Measurements from ENCODE around the gene TNFSF10.

Gene TNFSF10

DNA sequence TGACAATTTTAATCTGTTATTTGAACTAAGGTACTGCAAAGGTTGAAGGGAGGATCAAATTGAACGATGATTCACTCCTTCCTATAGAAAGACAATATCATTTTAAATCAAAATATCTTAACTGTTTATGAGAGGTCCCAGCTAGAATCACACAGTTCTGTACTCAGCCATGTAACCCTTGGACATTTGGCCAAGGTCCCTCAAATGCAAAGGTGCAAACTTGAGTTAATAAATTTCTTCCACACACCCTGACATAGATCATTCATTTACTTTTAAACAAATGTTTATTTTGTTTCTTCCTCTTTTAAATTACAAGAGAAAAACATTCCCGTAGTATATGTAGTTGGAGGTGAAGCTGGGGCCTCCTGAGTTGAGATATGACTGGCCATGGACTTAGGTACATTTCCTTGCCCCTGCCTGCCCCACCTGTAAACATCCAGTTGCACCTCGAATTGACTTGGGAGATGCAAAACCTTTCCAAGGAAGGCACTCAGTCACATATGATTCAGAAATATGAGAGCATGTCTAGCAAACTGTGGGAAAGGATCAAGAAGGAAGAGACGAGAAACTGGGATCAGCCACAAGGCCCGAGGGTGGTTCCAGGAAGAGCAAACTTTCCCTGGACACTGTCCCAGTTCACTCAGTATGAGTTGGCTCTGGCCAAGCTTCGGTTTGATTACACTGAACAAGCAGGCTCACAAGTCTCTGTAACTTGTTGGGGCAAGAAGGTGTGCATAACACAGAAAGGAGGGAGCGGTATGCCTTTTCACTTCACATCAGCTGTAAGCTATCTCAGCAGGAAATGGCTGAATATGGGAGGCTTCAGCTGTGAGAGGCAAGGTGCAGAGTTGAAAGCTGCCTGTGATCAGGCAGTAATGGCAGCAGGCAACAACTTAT lies 6.7 kb downstream of the TNFSF10 start:
- DNase-seq = no peak

DNA sequence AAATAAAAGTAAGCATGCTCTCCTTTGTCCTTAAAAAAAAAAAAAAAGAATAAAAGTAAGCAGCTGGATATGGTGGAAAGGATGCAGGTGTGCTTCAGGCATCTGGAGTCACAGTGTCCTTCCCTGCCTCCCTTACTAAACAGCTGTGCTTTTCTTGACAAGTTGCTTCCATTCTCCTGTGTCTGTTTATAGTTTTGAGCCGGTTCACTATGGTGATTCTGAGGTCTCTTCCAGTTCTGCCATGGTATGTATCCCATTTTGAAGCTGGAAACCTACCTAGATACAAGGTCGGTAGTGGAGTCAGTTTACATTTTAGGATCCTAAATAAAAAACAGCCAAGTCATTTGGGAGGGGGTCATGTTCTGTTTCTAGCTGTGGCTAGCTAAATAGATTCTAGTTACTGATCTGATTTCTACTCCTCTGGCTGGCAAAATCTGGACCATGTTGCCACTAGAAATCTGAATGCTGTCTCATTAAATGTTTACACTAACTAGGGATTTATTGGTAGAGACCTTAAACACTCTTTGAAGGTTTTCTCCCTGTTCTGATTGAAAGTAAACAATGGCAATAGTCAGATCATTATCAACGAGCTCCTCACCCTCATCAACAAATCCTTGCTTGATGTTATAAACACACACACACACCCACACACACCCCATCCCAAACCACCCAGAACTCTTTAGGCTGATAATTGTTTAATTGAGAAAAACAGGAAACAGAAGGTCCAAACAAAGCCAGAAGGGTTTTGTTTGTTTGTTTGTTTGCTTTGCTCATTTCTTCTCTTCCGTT lies 7.9 kb downstream of the TNFSF10 start:
- no peak for DNase-seq

DNA sequence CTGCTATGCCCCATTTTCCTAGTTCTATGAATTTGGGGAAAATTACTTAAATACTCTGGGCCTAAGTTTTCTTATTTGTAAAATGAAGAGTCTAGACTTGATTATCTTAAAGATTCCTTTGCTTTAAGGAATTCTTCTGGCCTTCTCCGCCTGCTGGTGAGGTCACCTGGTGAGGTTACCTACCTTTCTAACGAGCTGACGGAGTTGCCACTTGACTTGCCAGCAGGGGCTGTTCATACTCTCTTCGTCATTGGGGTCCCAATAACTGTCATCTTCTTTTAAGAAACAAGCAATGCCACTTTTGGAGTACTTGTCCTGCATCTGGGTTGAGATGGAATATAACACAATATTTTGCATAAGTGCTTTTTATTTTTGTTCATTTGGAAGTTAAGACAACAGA lies 8.6 kb downstream of the TNFSF10 start:
- DNase-seq = no peak

DNA sequence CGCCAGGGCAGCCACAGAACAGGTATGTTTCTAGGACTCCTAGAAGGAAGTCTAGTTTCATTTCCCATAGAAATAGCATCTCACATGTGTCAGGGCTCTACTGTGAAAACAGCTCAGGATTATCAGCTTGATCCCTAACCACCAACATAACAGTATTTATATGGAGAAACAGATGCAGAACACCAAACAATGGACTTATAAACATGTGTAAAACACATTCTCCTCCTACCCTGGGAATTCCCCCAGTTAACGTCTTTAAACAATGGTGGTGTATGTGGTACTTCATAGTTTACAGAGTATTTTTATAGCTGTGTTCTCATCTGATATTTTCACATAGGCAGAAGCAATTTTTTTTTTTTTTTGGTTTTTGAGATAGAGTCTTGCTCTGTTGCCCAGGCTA lies 9.7 kb downstream of the TNFSF10 start:
- DNase-seq = no peak

DNA sequence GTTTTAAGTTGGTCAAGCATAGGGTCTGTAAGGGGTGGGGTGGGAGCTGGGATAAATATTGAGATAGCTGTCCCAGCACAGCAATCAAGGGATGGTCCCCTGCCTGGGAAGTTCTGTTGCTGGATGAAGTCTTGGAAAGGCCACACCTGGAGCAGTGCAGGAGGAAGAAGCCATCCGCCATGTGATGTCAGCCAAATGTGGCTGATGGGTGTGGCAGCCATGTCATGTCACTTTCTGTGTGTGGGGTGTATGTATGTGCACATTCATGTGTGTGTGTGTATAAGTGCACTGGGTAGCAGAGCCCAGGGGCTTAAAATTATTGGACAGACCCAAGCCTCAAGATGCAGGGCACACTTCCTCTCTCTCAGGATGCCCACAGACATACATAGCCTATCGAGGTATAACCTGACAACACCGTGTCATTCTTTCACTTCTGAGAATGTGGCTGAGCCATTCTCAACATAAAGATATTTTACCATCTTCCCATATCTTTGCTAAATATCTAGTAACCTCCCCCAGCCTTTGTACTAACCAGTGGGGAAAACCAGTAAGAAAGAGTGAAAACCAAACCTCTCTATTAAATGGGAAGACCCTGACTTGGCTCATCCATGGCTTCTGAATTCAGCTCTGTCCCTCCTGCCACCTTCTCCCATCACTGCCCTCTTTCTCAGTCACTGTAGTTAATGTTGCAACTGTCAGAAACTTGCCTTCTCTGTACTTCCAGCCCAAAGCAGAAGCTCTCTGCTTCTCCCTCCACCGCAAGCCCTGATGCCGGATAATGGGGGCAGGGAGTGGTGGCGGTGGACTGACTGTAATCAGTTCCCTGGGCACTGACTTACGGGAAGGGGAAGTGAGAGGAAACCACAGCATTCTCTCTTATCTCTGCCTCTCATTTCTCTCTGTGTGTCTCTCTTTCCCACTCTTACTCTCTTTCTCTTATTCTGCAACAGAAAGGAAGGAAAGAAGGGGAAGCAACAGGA lies 11.2 kb downstream of the TNFSF10 start:
- peak; percentile 88 to 93 for DNase-seq

DNA sequence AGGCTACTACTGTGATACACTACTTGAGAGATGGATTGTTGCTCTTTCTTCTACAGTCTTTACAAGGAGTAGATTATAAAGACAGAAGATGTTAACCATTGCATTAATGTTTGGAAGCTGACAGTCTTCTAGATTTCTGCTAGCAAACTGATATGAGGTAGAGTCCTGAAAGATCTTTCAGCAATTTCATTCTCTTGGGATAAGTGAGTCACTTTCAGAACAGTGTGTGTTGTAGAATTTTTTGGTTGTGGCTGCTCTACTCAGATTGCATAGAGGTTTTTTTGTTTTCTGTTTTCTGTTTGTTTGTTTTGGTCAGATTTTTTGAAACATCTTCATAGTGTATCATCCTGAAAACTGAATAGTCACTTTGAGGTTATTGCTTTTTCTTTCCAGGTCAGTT lies 17.1 kb downstream of the TNFSF10 start:
- DNase-seq = no peak

DNA sequence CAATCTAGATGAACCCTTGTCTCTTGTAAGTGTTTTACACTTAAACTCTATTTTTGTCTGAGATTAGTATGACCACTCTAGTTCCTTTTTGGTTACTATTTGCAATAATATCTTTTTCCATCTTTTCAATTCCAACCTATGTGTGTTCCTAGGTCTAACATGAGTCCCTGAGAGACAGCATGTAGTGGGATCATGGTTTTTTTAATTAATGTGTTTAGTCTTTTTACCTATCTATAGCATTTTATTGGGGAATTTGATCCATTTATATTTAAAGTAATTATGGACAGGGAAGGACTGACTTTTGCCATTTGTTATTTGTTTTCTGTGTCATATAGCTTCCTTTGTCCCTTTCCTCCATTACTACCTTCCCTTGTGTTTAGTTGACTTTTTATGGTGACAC lies 21.7 kb downstream of the TNFSF10 start:
- DNase-seq = no peak

DNA sequence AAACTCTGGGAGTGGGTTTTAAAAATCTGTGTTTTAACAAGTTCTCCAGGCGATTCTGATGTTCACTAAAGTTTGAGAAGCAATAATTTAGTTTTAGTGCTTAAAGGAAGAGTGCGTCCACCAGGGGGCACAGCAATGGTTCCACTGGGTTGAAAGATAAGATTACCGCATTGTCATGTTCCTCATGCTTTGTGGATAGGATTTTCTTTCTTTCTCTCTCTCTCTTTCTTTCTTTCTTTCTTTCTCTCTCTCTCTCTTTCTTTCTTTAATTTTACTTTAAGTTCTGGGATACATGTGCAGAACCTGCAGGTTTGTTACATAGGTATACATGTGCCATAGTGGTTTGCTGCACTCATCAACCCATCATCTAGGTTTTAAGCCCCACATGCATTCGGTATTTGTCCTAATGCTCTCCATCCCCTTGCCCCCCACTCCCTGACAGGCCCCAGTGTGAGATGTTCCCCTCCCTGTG lies 33.0 kb downstream of the TNFSF10 start:
- DNase-seq = peak; percentile 52 to 95

DNA sequence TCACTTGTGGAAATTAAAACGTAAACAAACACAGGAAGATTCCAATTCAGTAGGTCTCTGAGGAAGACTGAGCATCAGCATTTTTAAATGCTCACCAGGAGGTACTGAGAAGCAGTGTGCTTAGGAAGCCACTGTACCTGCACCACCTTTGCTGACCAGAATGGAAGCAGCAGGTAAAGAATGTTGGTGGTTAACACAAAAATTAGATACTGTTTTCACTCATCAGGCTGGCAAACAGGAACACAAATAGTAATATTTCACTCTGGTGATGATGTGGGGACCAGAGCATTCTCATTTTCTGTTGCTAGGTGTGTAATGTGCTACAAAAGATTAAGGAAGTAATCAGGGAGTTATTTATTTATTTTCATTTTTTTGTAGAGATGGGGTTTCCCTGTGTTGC lies 45.1 kb downstream of the TNFSF10 start:
- no peak for DNase-seq

DNA sequence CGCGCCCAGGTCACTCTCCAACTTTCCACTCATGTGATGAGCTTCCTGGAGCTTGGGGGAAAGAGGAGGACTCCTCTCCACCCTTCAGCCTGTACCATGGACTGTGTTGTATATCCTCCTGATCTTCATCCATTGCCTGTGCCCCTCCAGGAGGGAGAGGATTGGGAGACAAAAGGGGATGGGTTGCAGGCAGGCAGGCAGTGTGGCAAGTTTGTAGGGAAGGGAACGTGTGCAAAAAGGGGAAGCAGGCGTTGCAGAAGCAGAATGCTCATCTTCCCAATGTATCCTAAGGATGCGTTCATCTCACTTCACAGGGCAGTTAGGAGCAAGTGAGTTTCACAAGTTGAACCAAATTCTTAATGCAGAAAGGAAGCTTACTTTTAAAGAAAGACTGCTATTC lies 46.9 kb downstream of the TNFSF10 start:
- DNase-seq = peak; percentile 48

DNA sequence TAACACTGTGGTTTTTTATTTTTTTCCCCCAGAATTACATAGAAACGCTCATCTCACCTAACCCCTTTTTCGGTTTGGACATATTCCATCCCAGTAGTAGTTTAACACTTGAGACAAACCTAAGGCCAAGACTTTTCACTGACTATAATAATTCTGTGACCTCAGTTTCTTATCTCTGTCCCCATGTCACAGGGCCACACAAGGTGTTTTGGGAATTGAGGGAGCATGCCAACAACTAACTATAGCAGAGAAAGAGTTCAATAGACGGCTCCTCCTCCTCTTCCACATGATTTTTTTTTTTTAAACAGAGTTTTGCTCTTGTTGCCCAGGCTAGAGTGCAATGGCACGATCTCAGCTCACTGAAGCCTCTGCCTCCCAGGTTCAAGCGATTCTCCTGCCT lies 47.5 kb downstream of the TNFSF10 start:
- no peak for DNase-seq

DNA sequence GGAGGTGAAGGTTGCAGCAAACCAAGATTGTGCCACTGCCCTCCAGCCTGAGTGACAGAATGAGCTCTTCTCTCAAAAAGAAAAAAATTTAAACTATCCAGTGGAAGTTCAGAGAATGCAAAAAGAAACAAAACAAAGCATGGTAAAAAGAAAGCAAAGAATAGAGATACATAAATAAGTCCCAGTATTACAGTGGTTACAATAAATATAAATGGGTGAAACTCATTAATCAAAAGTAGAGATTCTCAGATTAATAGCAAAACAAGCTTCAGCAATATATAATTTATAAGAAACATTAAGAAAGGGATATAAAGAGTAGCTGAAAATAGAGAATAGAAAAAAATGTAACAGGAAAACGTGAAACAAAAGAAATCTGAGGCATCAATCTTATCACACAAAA lies 51.3 kb downstream of the TNFSF10 start:
- no peak for DNase-seq

DNA sequence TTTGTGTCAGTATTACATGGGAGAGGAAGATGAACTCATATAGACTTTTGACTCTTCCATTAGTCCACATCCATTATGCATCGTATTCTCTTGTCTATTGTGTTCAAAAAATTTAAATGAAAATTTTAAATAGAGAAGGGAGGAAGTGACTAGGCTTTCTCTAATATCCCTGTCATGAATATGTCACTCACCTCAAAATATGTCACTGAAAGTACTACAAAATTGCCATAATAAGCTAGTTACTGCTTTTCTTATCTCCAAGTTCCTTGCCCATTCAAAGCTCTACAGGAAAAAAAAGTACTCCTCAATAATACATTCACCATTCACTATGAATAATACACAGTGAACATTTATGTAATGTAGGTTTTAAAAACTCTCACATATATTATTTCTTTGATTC lies 52.6 kb downstream of the TNFSF10 start:
- no peak for DNase-seq

DNA sequence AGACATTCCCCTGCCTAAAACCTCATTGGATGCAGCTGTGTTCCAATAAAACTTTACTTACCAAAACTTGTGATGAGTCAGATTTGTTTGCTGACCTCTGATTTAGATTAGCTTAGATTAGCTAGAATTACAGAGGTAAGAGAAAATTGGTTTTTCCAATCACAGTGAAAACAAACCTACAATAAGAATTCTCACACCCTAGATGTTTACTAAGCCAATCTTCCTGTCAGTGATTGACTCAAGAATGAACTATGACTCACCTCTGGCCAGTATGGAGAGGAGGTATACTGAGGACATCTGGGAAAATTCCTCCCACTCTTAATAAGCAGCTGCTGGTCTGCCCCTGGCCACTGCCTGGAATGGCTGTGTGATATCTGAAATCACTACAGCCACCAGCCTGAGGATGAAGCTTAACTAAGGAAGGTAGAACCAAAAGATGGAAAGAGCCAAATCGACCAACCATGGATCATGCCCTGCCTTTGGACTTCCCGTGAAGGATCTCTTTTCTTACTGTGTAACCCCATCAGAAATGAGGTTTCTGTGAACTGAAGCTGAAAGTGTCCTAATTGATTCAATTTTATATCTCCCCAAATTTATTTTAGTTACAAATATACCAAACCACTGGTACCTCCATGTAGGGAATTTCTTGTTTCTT lies 55.9 kb downstream of the TNFSF10 start:
- DNase-seq = peak in 1 of 2 donors; percentile 24

DNA sequence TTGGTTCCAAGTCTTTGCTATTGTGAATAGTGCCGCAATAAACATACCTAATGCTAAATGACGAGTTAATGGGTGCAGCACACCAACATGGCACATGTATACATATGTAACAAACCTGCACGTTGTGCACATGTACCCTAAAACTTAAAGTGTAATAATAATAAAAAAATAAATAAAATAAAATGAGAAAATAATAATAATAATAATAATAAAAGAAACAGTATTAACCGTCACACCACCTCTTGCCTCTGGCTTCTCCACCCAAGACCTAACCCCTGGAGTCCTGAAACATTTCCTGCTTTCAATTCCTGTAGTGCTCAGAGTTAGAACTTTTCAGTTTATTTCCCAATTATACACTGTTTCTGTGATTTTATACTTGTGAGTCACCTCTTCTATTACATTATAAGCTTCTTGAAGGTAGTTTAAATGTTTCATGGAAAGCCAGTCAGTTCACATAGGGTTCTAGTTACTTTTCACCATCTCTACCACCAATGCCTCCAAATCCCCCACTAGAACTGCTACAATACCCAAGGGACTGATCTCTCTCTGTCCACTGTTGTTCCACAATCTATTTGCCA lies 56.6 kb downstream of the TNFSF10 start:
- no peak for DNase-seq

DNA sequence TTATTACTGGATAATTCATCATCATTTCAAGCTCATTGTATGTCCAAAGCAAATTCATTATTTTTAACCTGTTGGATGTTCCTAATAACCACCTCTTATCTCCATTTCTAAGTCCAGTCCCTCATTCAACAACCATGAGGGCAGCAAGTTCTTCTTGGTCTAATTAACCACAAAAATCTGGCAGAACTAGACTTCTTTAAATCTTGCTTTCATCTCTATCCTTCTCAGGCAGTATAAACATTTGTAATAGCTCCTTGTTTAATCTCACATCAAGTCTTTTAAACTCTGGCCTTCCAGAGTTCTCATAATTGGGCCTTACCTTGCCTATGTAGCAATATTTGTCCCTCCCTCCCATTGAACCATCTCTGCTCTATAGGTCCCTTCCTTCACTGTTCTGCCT lies 57.9 kb downstream of the TNFSF10 start:
- no peak for DNase-seq

DNA sequence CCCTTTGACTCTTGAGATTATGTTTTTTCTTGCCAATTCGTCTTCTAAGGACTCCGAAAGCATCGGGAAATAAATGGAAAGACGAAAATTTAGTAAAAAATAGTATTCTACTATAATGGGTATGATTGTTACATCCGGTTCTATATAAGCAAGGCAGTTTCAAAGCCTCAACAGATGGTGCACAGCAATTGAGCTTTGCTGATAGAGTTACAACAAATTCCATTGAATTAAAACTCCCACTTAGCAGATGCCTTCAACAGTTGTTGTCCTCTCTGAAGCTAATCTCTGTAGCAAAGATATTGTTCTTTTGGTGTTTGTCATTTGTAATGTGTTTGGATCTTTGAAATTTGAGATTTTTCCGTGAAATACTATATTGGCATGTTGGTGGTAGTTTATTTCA lies 58.9 kb downstream of the TNFSF10 start:
- DNase-seq = no peak

DNA sequence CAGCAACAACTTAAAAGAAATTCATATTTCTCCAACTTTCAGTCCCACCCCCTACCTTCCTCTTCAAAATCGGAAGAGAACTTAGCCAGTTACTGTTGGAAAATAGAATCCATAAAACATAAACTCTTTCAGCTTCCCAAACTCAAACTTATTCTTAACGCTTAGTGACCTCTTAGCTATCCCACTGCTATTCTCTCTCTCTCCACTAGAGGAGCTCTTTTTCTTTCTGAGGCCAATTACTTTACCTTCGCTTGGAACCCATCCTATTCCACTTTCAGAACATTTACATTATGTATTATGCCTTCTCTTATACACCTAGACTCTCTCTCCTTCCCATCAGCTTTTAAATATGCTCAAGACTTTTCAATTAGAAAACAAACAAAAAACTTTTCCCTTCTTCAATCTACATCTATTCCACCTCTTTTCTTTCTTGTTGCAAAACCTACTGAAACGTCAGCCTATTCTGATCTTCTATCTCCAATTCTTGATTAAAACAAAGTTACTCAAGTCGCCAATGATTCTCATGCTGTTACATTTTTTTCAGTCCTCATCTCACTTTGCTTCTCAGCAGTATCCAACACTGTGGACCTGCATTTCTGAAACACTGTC lies 61.6 kb downstream of the TNFSF10 start:
- DNase-seq = peak; percentile 8 to 70

DNA sequence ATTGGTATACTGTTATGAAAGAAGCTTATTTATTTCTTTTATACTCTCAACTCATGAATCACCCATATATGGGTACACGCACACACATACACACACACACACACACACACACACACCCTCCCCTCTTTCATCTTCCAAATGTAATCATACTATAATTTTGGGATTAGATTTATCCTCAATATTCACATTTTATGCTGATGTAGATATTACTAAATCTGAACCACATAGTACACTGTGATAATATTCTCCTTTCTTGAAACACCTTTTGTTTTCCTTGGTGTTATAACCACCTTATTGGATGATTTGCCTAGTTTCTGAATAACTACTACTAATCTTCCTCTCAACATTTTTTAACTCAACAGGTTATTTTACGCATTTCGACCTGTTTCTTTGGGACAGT lies 66.8 kb downstream of the TNFSF10 start:
- DNase-seq = no peak

Data from inflammatory macrophage treated with lipopolysaccharide for 1 hour (primary cell).